ENCODE data around the gene P2RY13. TPM values are rescaled to one million over a fixed set of nuclear protein-coding genes. Genes with fewer than 3 reads are reported as not detected.

Gene P2RY13
- total and polyA plus RNA-seq, 2 of the 4 experiments (the other 2 are of a cell fraction) = not detected

- Histone ChIP-seq H3K23ac (ENCODE audit: low read depth, low read length) (no peak overlapping the region), H2AFZ (replicated peaks; ENCODE audit: low read length, poor library complexity) (no peak overlapping the region), H3K27me3 (ENCODE audit: control insufficient read depth, insufficient read depth, low read length) (no peaks in the 10 kb centered on the region), H2BK5ac (ENCODE audit: low read depth, low read length, poor library complexity, severe bottlenecking) (no peak overlapping the region), H4K5ac (ENCODE audit: low read depth, low read length) (no peak overlapping the region), H3K14ac (replicated peaks; ENCODE audit: low read depth, low read length) (peak overlapping the region; percentile 37; the same call in 1 of the 2 replicates), H3K4ac (ENCODE audit: low read depth, low read length) (no peak overlapping the region), H4K91ac (ENCODE audit: insufficient read depth, low read depth, low read length) (no peak overlapping the region), H4K8ac (ENCODE audit: low read depth in 2 of 2, low read length in 2 of 2) (no peak overlapping the region), H3K79me1 (ENCODE audit: low read depth in 1 of 2, low read length in 2 of 2) (no peaks in the 10 kb centered on the region), H3K9me3 (ENCODE audit: control insufficient read depth, insufficient read depth, low read length) (no peaks in the 10 kb centered on the region), H3K4me1 (ENCODE audit: control insufficient read depth, insufficient read depth, low read length) (peaks cover 2% of the 10 kb centered on the region; the same call in 1 of the 2 replicates), H2BK120ac (ENCODE audit: low read depth, low read length) (no peak overlapping the region), H3K4me3 (ENCODE audit: insufficient read depth, low read depth, low read length) (no peak overlapping the region), H2AK5ac (ENCODE audit: low read depth, low read length) (no peak overlapping the region), H3K56ac (ENCODE audit: extremely low read depth, insufficient read depth, low read length) (no peak overlapping the region), H3K18ac (ENCODE audit: low read depth, low read length) (no peak overlapping the region), H3K36me3 (ENCODE audit: control insufficient read depth, insufficient read depth, low read length) (no peaks in the 10 kb centered on the region), H3K4me2 (ENCODE audit: low read depth, low read length) (no peak overlapping the region), H2AK9ac (replicated peaks; ENCODE audit: low read depth, low read length, poor library complexity) (no peak overlapping the region), H2BK20ac (ENCODE audit: low read depth, low read length) (no peak overlapping the region), H3K9ac (ENCODE audit: low read depth, low read length) (no peak overlapping the region), H4K20me1 (ENCODE audit: insufficient read depth, low read length) (no peaks in the 10 kb centered on the region), H3K27ac (ENCODE audit: insufficient read depth, low read length) (no peak overlapping the region), H3K9me1 (ENCODE audit: insufficient read depth, low read length) (no peaks in the 10 kb centered on the region), H2BK15ac (ENCODE audit: low read depth, low read length) (no peak overlapping the region)
- in situ Hi-C loops (cut with MboI; ENCODE audit: low sequenced_read_pairs) = no loop called here
- BruUV-seq (replicated peaks) = no TSS peak
- ChIA-PET POLR2A (ENCODE audit: unreplicated experiment) (no interaction called here), CTCF (no interaction called here)
- TF ChIP-seq NFE2L2 (IDR thresholded peaks at IDR 0.05; ENCODE audit: low read depth, low read length) = no peak
- DNase-seq = no peak
- no CpG with 5 or more reads among the region's 2 CpGs for WGBS, 2 experiments (ENCODE audit: extremely low coverage in 2 of 2, insufficient read length in 1 of 2)
- ATAC-seq (ENCODE audit: low read depth) = no peak
- intact Hi-C loops (cut with micrococcal nuclease) = no loop called here
- dilution Hi-C loops (cut with HindIII; ENCODE audit: low sequenced_read_pairs, unreplicated experiment) = no loop called here
Measured at GRCh38 chr3:151331696-151332095, 2.3 kb upstream of the P2RY13 start.

All from IMR-90 (cell line).